Measurements from ENCODE around the gene CDHR5. TPM values are rescaled to one million over a fixed set of nuclear protein-coding genes. Genes with fewer than 3 reads are reported as not detected.

Gene CDHR5
- total RNA-seq, 1 donor from 2014 or later, result not detected

GRCh38 chr11:592501-592900 is 32.3 kb downstream of the CDHR5 start:
- TF ChIP-seq CTCF (IDR thresholded peaks at IDR 0.05), result no peak
- H3K36me3 Mint-ChIP-seq (ENCODE audit: unreplicated experiment), result peaks cover 45% of the 10 kb centered on the region
- no peak overlapping the region for H3K27ac Mint-ChIP-seq (ENCODE audit: unreplicated experiment)
- DNase-seq (ENCODE audit: extremely low spot score, unreplicated experiment), result no peak
- H3K4me3 Mint-ChIP-seq (ENCODE audit: unreplicated experiment), result no peak overlapping the region
- no peaks in the 10 kb centered on the region for H3K27me3 Mint-ChIP-seq (ENCODE audit: unreplicated experiment)
- H3K4me1 Mint-ChIP-seq (ENCODE audit: unreplicated experiment), result peaks cover 2% of the 10 kb centered on the region
- H3K9me3 Mint-ChIP-seq (ENCODE audit: unreplicated experiment), result no peaks in the 10 kb centered on the region

- Mint-ChIP-seq H3K9me3 (ENCODE audit: unreplicated experiment) (no peaks in the 10 kb centered on the region), H3K4me1 (ENCODE audit: unreplicated experiment) (peaks cover 2% of the 10 kb centered on the region), H3K4me3 (ENCODE audit: unreplicated experiment) (no peak overlapping the region), H3K36me3 (ENCODE audit: unreplicated experiment) (peaks cover 46% of the 10 kb centered on the region), H3K27me3 (ENCODE audit: unreplicated experiment) (no peaks in the 10 kb centered on the region), H3K27ac (ENCODE audit: unreplicated experiment) (no peak overlapping the region)
- no peak for DNase-seq (ENCODE audit: extremely low spot score, unreplicated experiment)
- TF ChIP-seq CTCF (IDR thresholded peaks at IDR 0.05), result no peak
Observed at GRCh38 chr11:590997-591396, 33.8 kb downstream of the CDHR5 start.

GRCh38 chr11:589798-590197 is 35.0 kb downstream of the CDHR5 start:
- H3K27me3 Mint-ChIP-seq (ENCODE audit: unreplicated experiment), result no peaks in the 10 kb centered on the region
- no peaks in the 10 kb centered on the region for H3K9me3 Mint-ChIP-seq (ENCODE audit: unreplicated experiment)
- H3K27ac Mint-ChIP-seq (ENCODE audit: unreplicated experiment), result no peak overlapping the region
- peaks cover 44% of the 10 kb centered on the region for H3K36me3 Mint-ChIP-seq (ENCODE audit: unreplicated experiment)
- H3K4me3 Mint-ChIP-seq (ENCODE audit: unreplicated experiment), result no peak overlapping the region
- peaks cover 2% of the 10 kb centered on the region for H3K4me1 Mint-ChIP-seq (ENCODE audit: unreplicated experiment)
- TF ChIP-seq CTCF (IDR thresholded peaks at IDR 0.05), result no peak
- DNase-seq (ENCODE audit: extremely low spot score, unreplicated experiment), result no peak

GRCh38 chr11:587978-588380 is 36.8 kb downstream of the CDHR5 start:
- Mint-ChIP-seq H3K4me1 (ENCODE audit: unreplicated experiment) (peaks cover 2% of the 10 kb centered on the region), H3K4me3 (ENCODE audit: unreplicated experiment) (no peak overlapping the region), H3K27me3 (ENCODE audit: unreplicated experiment) (no peaks in the 10 kb centered on the region), H3K27ac (ENCODE audit: unreplicated experiment) (no peak overlapping the region), H3K36me3 (ENCODE audit: unreplicated experiment) (peaks cover 39% of the 10 kb centered on the region), H3K9me3 (ENCODE audit: unreplicated experiment) (no peaks in the 10 kb centered on the region)
- no peak for DNase-seq (ENCODE audit: extremely low spot score, unreplicated experiment)
- TF ChIP-seq CTCF (IDR thresholded peaks at IDR 0.05), result no peak

GRCh38 chr11:587546-587945 is 37.2 kb downstream of the CDHR5 start:
- TF ChIP-seq CTCF (IDR thresholded peaks at IDR 0.05), result no peak
- H3K9me3 Mint-ChIP-seq (ENCODE audit: unreplicated experiment), result no peaks in the 10 kb centered on the region
- H3K4me1 Mint-ChIP-seq (ENCODE audit: unreplicated experiment), result peaks cover 2% of the 10 kb centered on the region
- peaks cover 36% of the 10 kb centered on the region for H3K36me3 Mint-ChIP-seq (ENCODE audit: unreplicated experiment)
- no peak for DNase-seq (ENCODE audit: extremely low spot score, unreplicated experiment)
- H3K27ac Mint-ChIP-seq (ENCODE audit: unreplicated experiment), result no peak overlapping the region
- H3K4me3 Mint-ChIP-seq (ENCODE audit: unreplicated experiment), result no peak overlapping the region
- H3K27me3 Mint-ChIP-seq (ENCODE audit: unreplicated experiment), result no peaks in the 10 kb centered on the region

All from osteocyte (in vitro differentiated cells).